WTC11 (cell line): ENCODE data around the gene CD28. TPM values are rescaled to one million over a fixed set of nuclear protein-coding genes. Genes with fewer than 3 reads are reported as not detected.

Experiments
- ATAC-seq: fragments of 200-7000 bp; cut with Tn5 transposase; 2 replicates; pipeline ENCODE4 v1.10.0; 2021; ENCODE audit warnings: mild to moderate bottlenecking, moderate library complexity
- CTCF ChIA-PET: fragments of 300-600 bp; sonication (Branson Sonifier 250); formaldehyde crosslinking; loops from one replicate; lab custom pipeline; 2021; ENCODE audit warnings: antibody characterized with exemption; lab: Charles Lee
- POLR2A ChIA-PET: fragments of 350-600 bp; sonication (Branson Sonifier 250); formaldehyde crosslinking; loops from one replicate; lab custom pipeline; 2021; ENCODE audit warnings: antibody characterized with exemption; lab: Charles Lee
- DNase-seq: peaks from one replicate; pipeline ENCODE4 v3.0.0; 2021; ENCODE audit warnings: low spot score
- H3K27ac Mint-ChIP-seq: 2 replicates; pipeline ENCODE4 v1.8.0; 2021; ENCODE audit warnings: mixed read lengths
- H3K27me3 Mint-ChIP-seq: 2 replicates; pipeline ENCODE4 v1.8.0; 2021; ENCODE audit warnings: low read depth, mild to moderate bottlenecking, moderate library complexity, mixed read lengths
- H3K36me3 Mint-ChIP-seq: 2 replicates; pipeline ENCODE4 v1.8.0; 2021; ENCODE audit warnings: mixed read lengths
- H3K4me1 Mint-ChIP-seq: 2 replicates; pipeline ENCODE4 v1.8.0; 2022; ENCODE audit warnings: mixed read lengths
- H3K4me3 Mint-ChIP-seq: 2 replicates; pipeline ENCODE4 v1.8.0; 2021; ENCODE audit warnings: mild to moderate bottlenecking, moderate library complexity, mixed read lengths
- H3K9me3 Mint-ChIP-seq: 2 replicates; pipeline ENCODE4 v1.8.0; 2021; ENCODE audit warnings: mixed read lengths
- ARID4B ChIP-seq: sonication (generic); formaldehyde crosslinking; IDR thresholded peaks from 2 replicates; pipeline ENCODE4 v1.8.0; 2023; ENCODE audit warnings: missing genetic modification reagents, mild to moderate bottlenecking, borderline replicate concordance
- CTCF ChIP-seq: fragments of 200-600 bp; IDR thresholded peaks from 2 replicates; pipeline ENCODE4 v1.8.0; 2022; ENCODE audit warnings: antibody characterized with exemption
- ZNF671 ChIP-seq: fragments of 250-450 bp; sonication (Bioruptor Pico); IDR thresholded peaks from 2 replicates; pipeline ENCODE4 v1.8.0; 2021; ENCODE audit warnings: mild to moderate bottlenecking
- total RNA-seq: library from RNA; stranded (reverse); gene quantifications from 3 replicates; pipeline ENCODE4 v1.2.3, GENCODE V29; 2021

The CD28 gene
- total RNA-seq, 1 experiment from 2014 or later = 0.11 TPM

- ChIA-PET CTCF (no interaction called here), POLR2A (no interaction called here)
- DNase-seq = no peak
- ATAC-seq = no peak
- no peak overlapping the region for H3K27ac Mint-ChIP-seq
- no peak overlapping the region for H3K4me3 Mint-ChIP-seq
- H3K4me1 Mint-ChIP-seq = peaks cover 17% of the 10 kb centered on the region
- H3K9me3 Mint-ChIP-seq = peaks cover 6% of the 10 kb centered on the region
- TF ChIP-seq ZNF671 (CRISPR knock-in tag) = no peak
- TF ChIP-seq CTCF = no peak
- no peak for TF ChIP-seq ARID4B
- TF ChIP-seq, all 79 proteins: peak for 0
- Mint-ChIP-seq H3K27me3 (no peaks in the 10 kb centered on the region), H3K36me3 (peaks cover 3% of the 10 kb centered on the region; the same call in 1 of the 2 replicates)
Observed at GRCh38 chr2:203787979-203788378, 81.5 kb downstream of the CD28 start.

Other genes with a start within 250 kb of the CD28 start
- 18.0 to 24.6 TPM (median 18.2 TPM) in 3 replicates for gene RAPH1, start 171.3 kb upstream of the CD28 start, total RNA-seq
- 0.31 to 0.44 TPM in 2 of 3 replicates, not detected in the other for gene CTLA4, start 161.1 kb downstream of the CD28 start, total RNA-seq
- 0.07 to 0.11 TPM (median 0.11 TPM) in 3 replicates for gene ICOS, start 230.1 kb downstream of the CD28 start, total RNA-seq